ENCODE data around the gene DNAJC24.

Gene DNAJC24

GRCh38 chr11:31383116-31383515 is 13.5 kb downstream of the DNAJC24 start:
- TF ChIP-seq GATA2 (IDR thresholded peaks at IDR 0.05; ENCODE audit: low read depth, low read length): no peak
- no peak for TF ChIP-seq GATA3 (IDR thresholded peaks at IDR 0.05; ENCODE audit: low read depth, low read length)

GRCh38 chr11:31387379-31387778 is 17.7 kb downstream of the DNAJC24 start:
- TF ChIP-seq GATA3 (IDR thresholded peaks at IDR 0.05; ENCODE audit: low read depth, low read length) (no peak), GATA2 (IDR thresholded peaks at IDR 0.05; ENCODE audit: low read depth, low read length) (no peak)

DNA sequence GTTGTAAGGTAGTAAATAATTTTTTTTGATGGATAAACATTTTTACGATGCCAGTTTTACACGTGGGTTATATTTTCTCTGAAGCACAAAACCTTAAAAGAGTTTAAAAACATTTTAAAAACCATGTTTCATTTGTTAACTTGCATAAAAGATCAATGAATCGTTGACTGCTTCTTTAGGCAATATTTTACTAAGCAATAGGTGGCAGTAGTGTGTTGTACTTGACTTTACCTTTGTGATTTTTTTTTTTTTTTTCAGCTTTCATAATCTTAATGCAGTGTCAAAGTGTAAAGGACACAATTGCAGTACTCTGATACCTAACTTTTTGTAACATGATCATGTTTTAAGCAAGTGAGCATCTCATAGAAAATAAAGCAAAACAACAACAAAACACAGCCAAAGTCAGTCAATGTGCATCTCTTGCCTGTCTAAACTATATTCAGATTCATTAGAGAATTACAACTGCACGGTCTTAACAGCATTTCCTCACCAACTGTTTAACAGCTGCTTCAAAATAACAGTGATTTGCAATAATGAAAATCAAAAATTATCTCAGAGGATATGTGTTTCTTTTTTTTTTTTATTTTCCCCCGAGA is 27.7 kb downstream of the DNAJC24 start:
- TF ChIP-seq GATA3 (IDR thresholded peaks at IDR 0.05; ENCODE audit: low read depth, low read length) (no peak), GATA2 (IDR thresholded peaks at IDR 0.05; ENCODE audit: low read depth, low read length) (no peak)

GRCh38 chr11:31404614-31405013 is 35.0 kb downstream of the DNAJC24 start:
- no peak for TF ChIP-seq GATA2 (IDR thresholded peaks at IDR 0.05; ENCODE audit: low read depth, low read length)
- no peak for TF ChIP-seq GATA3 (IDR thresholded peaks at IDR 0.05; ENCODE audit: low read depth, low read length)

GRCh38 chr11:31408201-31408600 is 38.5 kb downstream of the DNAJC24 start:
- TF ChIP-seq GATA3 (IDR thresholded peaks at IDR 0.05; ENCODE audit: low read depth, low read length): no peak
- TF ChIP-seq GATA2 (IDR thresholded peaks at IDR 0.05; ENCODE audit: low read depth, low read length): no peak

GRCh38 chr11:31412946-31413345 is 43.3 kb downstream of the DNAJC24 start:
- TF ChIP-seq GATA3 (IDR thresholded peaks at IDR 0.05; ENCODE audit: low read depth, low read length): no peak
- TF ChIP-seq GATA2 (IDR thresholded peaks at IDR 0.05; ENCODE audit: low read depth, low read length): no peak

- TF ChIP-seq GATA2 (IDR thresholded peaks at IDR 0.05; ENCODE audit: low read depth, low read length) (no peak), GATA3 (IDR thresholded peaks at IDR 0.05; ENCODE audit: low read depth, low read length) (no peak)
Measured at GRCh38 chr11:31414338-31414737, 44.7 kb downstream of the DNAJC24 start.

DNA sequence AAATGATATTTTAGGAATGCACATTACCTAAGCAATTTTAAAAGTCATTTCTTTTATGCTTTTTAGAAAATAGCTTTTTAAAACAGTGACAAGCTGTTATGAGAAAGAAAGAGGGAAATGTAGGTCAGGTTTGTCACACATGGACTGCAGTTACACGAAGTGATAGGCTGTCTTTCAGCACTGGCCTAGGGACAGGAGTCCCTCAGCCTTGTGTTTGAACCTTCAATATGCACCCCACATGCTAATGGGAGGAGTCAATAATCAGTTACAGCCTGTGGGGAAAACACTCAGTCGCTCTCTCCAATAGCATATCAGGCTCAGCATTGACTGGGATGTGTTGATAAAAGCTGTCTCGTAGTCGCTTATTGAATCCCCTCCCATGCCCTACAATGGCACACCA is 45.8 kb downstream of the DNAJC24 start:
- TF ChIP-seq GATA2 (IDR thresholded peaks at IDR 0.05; ENCODE audit: low read depth, low read length): no peak
- TF ChIP-seq GATA3 (IDR thresholded peaks at IDR 0.05; ENCODE audit: low read depth, low read length): no peak

DNA sequence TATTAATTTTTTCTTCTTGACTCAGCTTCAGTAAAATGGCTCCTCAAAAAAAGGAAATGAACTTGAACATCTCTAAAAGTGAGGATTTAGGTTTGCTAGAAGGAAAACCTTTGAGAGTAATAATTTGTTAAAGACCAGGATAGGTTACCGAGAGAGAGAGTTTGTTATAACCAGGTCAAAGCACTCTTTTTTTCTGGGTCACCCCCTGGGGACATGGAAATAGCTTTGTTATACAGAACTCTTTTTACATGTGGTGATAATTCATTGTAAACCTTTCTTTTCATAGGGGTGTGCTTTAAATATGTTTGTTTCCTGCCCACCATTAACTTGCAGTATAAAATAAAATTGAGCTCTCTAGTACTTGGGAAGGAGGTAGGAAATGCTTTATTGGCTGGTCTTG is 47.7 kb downstream of the DNAJC24 start:
- TF ChIP-seq GATA3 (IDR thresholded peaks at IDR 0.05; ENCODE audit: low read depth, low read length) (no peak), GATA2 (IDR thresholded peaks at IDR 0.05; ENCODE audit: low read depth, low read length) (no peak)

DNA sequence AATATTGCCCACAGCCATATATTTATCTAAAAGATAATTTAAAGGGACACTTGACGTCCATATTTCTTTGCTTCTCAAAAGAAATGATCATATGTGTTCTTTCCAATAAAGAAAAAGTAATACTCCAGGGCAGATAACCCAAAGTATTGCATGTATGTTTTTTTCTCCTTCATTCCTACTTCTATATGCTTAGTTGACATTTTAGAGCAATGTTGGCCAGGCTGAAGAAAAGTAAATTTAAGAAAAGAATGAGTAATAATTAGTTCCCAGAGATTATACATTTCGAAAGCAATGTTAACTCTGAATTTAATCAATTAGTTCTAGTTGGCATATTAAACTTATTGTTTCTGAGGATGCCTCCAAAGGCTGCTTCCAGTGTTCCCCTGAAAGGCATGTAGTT is 48.2 kb downstream of the DNAJC24 start:
- no peak for TF ChIP-seq GATA3 (IDR thresholded peaks at IDR 0.05; ENCODE audit: low read depth, low read length)

- TF ChIP-seq GATA3 (IDR thresholded peaks at IDR 0.05; ENCODE audit: low read depth, low read length) (no peak), GATA2 (IDR thresholded peaks at IDR 0.05; ENCODE audit: low read depth, low read length) (no peak)
Measured at GRCh38 chr11:31419138-31419537, 49.5 kb downstream of the DNAJC24 start.

DNA sequence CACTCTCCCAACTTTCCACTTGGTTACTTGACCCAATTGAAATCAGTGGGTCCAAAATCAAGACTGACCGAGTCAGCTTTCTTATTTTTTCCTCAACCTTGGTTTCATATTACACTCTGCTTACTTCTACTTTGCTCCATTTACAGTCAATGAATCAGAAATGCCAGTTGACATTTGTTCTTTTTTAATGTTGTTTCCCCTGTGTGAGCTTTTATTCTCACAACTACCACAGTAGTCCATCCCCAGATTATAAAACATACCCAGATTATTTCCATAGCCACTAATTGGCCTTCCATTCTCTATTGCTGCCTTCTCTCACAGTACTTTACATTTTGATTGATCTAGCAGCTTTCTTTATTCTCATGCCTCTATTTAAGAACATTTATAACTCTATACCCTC is 50.0 kb downstream of the DNAJC24 start:
- TF ChIP-seq GATA3 (IDR thresholded peaks at IDR 0.05; ENCODE audit: low read depth, low read length): no peak

DNA sequence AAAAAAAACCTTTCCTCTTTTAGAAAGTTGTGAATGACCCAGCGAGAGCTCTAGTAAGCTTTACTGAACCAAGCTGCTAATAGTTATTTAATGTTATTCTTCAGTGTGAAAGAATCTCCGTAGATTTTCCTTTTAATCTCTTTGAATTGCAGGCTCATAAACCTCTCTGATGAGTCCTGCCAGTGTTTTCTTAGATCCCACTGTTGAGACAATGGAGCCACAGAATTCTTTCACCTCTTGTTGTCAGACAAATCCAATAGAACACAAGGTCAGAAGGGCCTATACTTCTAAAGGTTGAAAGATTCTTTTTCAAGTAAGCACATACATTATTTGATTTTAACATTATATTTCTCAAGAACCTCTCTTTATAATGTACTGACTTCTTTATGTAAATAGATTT is 52.2 kb downstream of the DNAJC24 start:
- no peak for TF ChIP-seq GATA3 (IDR thresholded peaks at IDR 0.05; ENCODE audit: low read depth, low read length)
- TF ChIP-seq GATA2 (IDR thresholded peaks at IDR 0.05; ENCODE audit: low read depth, low read length): no peak

- TF ChIP-seq GATA3 (IDR thresholded peaks at IDR 0.05; ENCODE audit: low read depth, low read length): no peak
- no peak for TF ChIP-seq GATA2 (IDR thresholded peaks at IDR 0.05; ENCODE audit: low read depth, low read length)
Measured at GRCh38 chr11:31422703-31423102, 53.0 kb downstream of the DNAJC24 start.

- TF ChIP-seq GATA2 (IDR thresholded peaks at IDR 0.05; ENCODE audit: low read depth, low read length) (no peak), GATA3 (IDR thresholded peaks at IDR 0.05; ENCODE audit: low read depth, low read length) (no peak)
Measured at GRCh38 chr11:31424652-31425051, 55.0 kb downstream of the DNAJC24 start.

- TF ChIP-seq GATA2 (IDR thresholded peaks at IDR 0.05; ENCODE audit: low read depth, low read length) (no peak), GATA3 (IDR thresholded peaks at IDR 0.05; ENCODE audit: low read depth, low read length) (no peak)
Measured at GRCh38 chr11:31433851-31434250, 64.2 kb downstream of the DNAJC24 start.

Data from SH-SY5Y (cell line).